Stimulated activated CD4-positive, alpha-beta T cell treated with anti-CD3 and anti-CD28 coated beads, Interleukin-15, amount 100 ng/mL, for 48 hours (primary cell): Measurements from ENCODE around the gene LDLR.
"Not testable (repeated sequence)": the region's sequence is repeated elsewhere in the genome, so short reads cannot be mapped to it uniquely, and the experiment has no call there.

Experiments used
- DNase-seq, 2 donors: peaks; one replicate each; pipeline ENCODE4 v3.0.0-alpha.2; 2020; ENCODE audit warnings: low read depth in 2 of 2

Gene LDLR

DNA sequence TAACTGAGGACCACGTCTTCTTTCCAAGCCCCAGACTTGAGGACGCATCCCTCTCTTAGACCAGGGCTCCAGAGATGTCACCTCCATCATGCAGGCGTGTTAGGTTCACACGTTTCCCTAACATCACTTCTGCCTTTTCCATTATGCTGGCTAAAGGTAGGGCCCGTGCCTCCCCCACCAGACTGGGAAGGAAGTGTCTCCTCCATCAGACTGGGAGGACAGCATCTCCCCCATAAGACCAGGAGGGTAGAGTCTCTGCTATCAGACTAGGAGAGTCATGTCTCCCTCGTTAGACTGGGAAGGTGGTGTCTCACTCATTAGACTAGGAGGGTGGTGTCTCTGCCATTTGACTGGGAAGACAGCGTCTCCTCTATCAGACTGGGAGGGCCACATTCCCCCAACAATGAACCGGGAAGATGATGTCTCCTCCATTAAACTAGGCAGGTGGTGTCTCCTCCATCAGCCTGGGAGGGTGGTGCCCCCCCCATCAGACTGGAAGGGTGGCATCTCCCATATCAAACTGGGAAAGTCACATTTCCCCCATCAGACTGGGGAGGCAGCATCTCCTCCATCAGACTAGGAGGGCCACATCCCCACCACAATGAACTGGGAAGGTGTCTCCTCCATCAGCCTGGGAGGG lies 84.4 kb downstream of the LDLR start:
- no peak for DNase-seq

DNA sequence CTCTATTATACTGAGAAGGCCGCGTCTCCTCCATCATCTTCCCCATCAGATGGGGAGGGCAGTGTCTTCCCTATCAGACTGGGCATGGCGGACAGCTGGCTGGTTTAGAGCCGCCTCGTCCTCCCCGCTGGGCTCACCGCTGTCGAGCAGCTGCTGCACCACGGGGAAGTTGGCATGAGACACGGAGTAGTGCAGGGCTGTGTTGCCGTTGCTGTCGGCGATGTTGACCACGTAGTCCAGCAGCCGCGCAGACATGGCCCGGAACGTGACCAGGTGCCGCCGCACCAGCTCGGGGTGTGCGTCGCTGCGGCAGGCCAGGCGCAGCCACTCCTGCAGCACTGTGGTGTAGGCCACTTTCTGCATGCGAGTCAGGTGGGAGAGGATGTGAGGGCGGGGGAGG lies 85.1 kb downstream of the LDLR start:
- no peak for DNase-seq

DNA sequence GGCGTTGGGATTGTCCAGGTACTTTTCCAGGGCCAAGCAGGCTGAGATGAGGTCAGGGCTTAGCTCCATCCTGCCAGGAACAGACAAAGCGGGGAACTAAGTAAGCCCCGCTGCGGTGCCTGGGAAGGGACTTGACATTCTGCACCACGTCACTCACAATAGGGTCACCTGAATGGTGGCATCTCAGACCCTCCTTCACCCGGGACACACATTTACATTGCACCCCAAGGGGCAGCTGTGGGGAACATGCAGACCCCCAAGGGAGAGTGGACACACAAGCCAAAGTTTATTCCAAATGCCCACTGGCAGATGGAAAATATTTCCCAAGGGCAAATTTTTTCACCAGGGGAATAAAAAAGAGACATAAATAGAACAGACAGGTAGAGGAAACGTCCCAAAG lies 86.7 kb downstream of the LDLR start:
- no peak for DNase-seq

DNA sequence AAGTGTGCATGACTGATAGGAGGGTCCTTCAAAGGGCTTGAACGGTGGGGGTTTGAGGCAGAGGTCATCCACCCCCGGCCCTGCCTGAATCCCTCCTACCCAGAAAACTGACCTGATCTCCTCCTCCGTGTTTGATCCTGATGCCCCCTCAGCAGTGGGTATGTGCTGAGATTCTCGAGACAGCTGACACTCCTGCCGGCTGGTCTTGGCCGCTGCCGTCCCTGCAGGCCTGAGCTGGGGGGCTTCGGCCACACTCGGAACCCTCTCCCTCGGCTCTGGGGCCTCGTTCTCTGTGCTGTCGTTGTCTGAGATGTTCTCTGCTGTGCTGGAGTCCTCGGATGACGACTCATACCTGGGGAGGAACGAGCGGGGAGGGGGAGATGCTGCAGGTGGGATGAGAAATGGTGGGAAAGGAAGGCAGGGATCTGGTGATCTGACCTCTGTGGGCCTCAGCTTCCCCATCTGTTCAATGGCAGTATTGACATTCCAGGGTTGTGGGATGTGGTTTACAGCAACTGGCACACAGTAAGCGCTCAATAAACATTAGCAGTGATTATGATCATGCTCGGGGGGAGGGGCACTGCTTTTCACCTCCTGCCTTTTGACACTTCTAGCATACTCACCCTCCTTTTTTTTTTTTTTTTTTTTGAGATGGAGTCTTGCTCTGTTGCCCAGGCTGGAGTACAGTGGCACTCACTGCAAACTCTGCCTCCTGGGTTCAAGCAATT lies 87.4 kb downstream of the LDLR start:
- no peak for DNase-seq

DNA sequence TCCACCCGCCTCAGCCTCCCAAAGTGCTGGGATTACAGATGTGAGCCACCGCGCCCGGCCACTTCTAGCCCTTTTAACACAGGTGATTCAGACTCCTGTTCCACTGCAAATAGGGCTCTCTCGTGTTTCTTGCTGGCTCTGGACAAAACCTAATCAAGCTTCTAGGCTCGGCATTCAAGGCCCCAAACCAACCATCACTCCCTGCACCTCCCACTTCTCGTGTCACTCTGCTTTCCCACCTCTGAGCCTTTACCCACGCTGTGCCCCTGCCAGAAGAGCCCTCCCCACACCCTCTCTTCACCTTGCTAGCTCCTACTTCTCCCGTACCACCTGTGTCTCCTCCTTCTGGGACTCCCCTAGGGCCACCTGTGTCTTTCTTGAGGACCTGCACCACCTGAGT lies 88.3 kb downstream of the LDLR start:
- DNase-seq: no peak

DNA sequence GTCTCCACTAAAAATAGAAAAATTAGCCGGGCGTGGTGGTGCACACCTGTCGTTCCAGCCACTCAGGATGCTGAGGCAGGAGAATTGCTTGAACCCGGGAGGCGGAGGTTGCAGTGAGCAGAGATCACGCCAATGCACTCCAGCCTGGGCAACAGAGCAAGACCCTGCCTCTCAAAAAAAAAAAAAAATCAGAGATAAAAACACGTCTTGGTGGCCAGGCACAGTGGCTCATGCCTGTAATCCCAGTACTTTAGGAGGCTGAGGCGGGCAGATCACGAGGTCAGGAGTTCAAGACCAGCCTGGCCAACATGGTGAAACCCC lies 89.8 kb downstream of the LDLR start:
- DNase-seq: not testable (repeated sequence)

DNA sequence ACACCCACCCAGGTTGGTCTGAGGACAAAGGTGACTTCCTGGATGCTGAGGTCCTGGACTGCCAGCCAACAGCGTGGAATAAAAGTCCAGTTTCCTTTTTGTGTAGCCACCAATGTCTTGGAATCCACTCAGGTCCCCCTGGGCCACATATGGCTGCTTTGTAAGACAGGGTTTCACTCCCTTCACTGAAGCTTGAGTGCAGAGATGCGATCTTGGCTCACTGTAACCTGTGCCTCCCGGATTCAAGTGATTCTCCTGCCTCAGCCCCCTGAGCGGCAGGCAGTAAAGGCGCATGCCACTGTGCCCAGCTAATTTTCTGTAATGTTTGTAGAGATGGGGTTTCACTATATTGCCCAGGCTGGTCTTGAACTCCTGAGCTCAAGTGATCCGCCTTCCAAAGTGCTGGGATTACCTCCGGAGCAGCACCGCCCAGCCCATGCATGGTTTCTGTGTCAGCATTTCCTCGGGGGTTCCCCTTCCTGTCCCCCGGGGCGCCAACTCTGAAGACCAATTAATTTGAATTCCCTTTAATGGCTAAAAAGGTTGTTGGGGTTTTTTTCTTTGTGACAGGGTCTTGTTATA lies 90.5 kb downstream of the LDLR start:
- DNase-seq: no peak

DNA sequence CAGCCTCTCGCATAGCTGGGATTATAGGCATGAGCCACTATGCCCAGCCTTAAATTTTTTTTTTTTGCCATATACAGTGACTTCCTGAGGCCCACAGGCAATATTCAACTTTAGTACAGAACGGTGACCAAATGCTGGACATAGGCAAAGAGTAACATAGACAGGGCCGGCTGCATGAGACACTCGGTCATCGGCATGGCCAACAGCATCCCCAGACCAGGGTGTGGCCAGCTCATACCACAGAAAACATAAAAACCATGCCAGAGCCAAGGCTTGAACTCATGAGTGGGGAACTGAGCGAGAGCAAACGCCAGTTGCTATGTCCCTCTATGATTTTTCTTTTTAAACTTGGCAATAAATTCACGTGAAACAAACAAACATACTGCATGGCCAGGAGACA lies 91.1 kb downstream of the LDLR start:
- DNase-seq: no peak

DNA sequence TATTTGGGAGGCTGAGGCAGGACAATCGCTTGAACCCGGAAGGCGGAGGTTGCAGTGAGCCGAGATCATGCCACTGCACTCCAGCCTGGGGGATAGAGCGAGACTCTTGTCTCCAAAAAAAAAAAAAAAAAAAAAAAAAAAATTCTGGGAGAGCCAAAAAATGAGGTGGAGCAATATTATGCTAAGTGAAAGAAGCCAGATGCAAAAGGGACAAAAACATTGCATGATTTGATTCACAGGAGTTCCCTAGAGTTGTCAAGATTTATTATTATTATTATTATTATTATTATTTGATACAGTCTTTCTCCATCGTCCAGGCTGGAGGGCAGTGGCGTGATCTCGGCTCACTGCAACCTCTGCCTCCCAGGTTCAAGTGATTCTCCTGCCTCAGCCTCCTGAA lies 91.7 kb downstream of the LDLR start:
- DNase-seq: not testable (repeated sequence)

DNA sequence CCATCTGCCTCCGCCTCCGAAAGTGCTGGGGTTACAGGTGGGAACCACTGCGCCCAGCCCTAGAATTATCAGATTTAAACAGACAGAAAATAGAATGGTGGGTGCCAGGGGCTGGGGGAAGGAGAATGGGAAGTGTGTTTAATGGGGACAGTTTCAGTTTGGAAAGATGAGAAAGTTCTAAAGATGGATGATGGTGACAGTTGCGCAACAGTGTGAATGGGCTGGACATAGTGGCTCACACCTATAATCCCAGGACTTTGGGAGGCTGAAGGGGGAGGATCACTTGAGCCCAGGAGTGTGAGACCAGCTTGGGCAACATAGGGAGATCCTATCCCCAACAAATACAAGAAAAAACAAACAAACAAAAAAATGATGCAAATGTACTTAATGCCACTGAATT lies 92.2 kb downstream of the LDLR start:
- DNase-seq: no peak
